ENCODE data around the gene MAPKAPK2.

Gene MAPKAPK2

DNA sequence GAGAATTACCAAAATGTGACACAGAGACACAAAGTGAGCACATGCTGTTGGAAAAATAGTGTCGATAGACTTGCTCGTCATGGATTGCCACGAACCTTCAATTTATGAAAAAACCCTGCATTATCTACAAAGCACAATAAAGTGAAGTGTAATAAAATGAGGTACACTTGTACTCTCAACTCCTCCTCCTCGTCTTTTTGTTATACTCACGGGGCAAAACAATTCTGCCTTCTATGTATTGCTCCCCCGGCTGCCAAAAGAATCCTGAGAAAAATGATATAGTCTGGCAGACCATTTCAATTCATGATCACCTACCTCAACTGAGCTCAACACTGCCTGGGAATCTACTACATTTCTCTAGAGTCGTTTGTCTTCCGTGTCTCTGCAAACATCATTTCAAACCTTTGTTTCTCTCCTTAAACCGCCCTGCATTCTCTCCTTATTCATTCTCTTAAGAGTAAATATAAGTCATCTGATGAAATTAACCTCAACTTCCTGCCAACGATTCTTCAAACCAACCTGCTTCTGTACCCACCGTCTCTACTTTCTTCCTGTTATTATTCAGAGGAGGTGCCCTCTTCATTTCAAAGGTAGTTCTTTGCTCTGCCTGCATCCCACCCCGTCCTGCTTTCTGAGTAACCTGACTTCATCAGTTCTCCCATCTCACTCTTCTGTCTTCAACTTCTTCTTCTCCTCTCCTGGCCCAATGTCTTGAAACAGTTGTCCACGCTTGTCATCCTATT, 73.0 kb downstream of the MAPKAPK2 start:
- Histone ChIP-seq H3K4me3 (ENCODE audit: low read depth, low read length) (no peak overlapping the region), H3K27ac (ENCODE audit: extremely low read depth, low read depth, low read length) (no peak overlapping the region), H3K36me3 (ENCODE audit: control insufficient read depth in 2 of 2, insufficient read depth in 1 of 2, low read length in 2 of 2) (no peaks in the 10 kb centered on the region), H3K4me1 (ENCODE audit: control insufficient read depth, insufficient read depth, low read length) (no peaks in the 10 kb centered on the region), H3K9me3 (ENCODE audit: control insufficient read depth, insufficient read depth, low read depth, low read length) (no peaks in the 10 kb centered on the region)
- no peak for TF ChIP-seq ZNF155 (tag by site-specific recombination; IDR thresholded peaks at IDR 0.05)
- TF ChIP-seq, protein P1, sequence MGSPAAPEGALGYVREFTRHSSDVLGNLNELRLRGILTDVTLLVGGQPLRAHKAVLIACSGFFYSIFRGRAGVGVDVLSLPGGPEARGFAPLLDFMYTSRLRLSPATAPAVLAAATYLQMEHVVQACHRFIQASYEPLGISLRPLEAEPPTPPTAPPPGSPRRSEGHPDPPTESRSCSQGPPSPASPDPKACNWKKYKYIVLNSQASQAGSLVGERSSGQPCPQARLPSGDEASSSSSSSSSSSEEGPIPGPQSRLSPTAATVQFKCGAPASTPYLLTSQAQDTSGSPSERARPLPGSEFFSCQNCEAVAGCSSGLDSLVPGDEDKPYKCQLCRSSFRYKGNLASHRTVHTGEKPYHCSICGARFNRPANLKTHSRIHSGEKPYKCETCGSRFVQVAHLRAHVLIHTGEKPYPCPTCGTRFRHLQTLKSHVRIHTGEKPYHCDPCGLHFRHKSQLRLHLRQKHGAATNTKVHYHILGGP (tag by site-specific recombination; IDR thresholded peaks at IDR 0.05): no peak
- TF ChIP-seq, protein P2, sequence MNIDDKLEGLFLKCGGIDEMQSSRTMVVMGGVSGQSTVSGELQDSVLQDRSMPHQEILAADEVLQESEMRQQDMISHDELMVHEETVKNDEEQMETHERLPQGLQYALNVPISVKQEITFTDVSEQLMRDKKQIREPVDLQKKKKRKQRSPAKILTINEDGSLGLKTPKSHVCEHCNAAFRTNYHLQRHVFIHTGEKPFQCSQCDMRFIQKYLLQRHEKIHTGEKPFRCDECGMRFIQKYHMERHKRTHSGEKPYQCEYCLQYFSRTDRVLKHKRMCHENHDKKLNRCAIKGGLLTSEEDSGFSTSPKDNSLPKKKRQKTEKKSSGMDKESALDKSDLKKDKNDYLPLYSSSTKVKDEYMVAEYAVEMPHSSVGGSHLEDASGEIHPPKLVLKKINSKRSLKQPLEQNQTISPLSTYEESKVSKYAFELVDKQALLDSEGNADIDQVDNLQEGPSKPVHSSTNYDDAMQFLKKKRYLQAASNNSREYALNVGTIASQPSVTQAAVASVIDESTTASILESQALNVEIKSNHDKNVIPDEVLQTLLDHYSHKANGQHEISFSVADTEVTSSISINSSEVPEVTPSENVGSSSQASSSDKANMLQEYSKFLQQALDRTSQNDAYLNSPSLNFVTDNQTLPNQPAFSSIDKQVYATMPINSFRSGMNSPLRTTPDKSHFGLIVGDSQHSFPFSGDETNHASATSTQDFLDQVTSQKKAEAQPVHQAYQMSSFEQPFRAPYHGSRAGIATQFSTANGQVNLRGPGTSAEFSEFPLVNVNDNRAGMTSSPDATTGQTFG (tag by site-specific recombination; IDR thresholded peaks at IDR 0.05; ENCODE audit: borderline replicate concordance): no peak
- CTCF ChIA-PET: interaction anchor here (1.2 kb wide), 1 partner anchor 155 kb away, joined by 3 read pairs; no protein-coding TSS in a partner anchor
- POLR2A ChIA-PET: no interaction called here

DNA sequence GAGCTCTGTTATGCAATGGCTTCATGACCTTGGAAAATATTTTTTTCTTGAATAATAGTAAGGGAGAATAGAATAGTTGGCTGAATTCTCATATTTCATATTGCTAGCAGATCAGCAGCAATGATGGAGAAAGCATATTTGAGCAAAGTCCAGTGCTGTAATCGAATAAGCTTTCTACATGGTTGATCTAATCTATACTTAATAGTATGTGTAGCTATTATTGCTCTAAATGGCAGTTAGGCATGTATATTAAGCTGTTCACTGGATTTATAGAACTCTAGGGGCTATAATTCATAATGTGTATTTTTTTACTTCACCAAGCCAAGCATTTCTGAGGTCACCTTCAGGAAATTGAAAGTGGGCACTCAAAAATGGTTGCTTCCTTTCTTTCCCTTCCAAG, 75.9 kb downstream of the MAPKAPK2 start:
- ChIA-PET POLR2A (no interaction called here), CTCF (interaction anchor here (0.6 to 2.7 kb wide), 7 partner anchors 25 to 255 kb away, joined by 3 to 10 read pairs (median 5); partner anchors contain the start of gene IL20)
- H3K4me1 ChIP-seq (ENCODE audit: control insufficient read depth, insufficient read depth, low read length): no peaks in the 10 kb centered on the region
- no peak for TF ChIP-seq ZNF138 (tag by site-specific recombination; IDR thresholded peaks at IDR 0.05; ENCODE audit: borderline replicate concordance)
- TF ChIP-seq, protein P2 (tag by site-specific recombination; IDR thresholded peaks at IDR 0.05; ENCODE audit: borderline replicate concordance): no peak
- TF ChIP-seq ZNF624 (tag by site-specific recombination; IDR thresholded peaks at IDR 0.05): no peak
- TF ChIP-seq MYNN (tag by site-specific recombination; IDR thresholded peaks at IDR 0.05; ENCODE audit: borderline replicate concordance): no peak
- no peak for TF ChIP-seq ZNF239 (tag by site-specific recombination; IDR thresholded peaks at IDR 0.05)
- TF ChIP-seq, protein P3, sequence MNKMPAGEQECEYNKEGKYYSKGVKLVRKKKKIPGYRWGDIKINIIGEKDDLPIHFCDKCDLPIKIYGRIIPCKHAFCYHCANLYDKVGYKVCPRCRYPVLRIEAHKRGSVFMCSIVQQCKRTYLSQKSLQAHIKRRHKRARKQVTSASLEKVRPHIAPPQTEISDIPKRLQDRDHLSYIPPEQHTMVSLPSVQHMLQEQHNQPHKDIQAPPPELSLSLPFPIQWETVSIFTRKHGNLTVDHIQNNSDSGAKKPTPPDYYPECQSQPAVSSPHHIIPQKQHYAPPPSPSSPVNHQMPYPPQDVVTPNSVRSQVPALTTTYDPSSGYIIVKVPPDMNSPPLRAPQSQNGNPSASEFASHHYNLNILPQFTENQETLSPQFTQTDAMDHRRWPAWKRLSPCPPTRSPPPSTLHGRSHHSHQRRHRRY (tag by site-specific recombination; IDR thresholded peaks at IDR 0.05): no peak
- no peak for TF ChIP-seq ZNF10 (tag by site-specific recombination; IDR thresholded peaks at IDR 0.05)
- TF ChIP-seq ZNF660 (tag by site-specific recombination; IDR thresholded peaks at IDR 0.05): no peak
- no peak for TF ChIP-seq ZNF174 (tag by site-specific recombination; IDR thresholded peaks at IDR 0.05)
- TF ChIP-seq, protein P4, sequence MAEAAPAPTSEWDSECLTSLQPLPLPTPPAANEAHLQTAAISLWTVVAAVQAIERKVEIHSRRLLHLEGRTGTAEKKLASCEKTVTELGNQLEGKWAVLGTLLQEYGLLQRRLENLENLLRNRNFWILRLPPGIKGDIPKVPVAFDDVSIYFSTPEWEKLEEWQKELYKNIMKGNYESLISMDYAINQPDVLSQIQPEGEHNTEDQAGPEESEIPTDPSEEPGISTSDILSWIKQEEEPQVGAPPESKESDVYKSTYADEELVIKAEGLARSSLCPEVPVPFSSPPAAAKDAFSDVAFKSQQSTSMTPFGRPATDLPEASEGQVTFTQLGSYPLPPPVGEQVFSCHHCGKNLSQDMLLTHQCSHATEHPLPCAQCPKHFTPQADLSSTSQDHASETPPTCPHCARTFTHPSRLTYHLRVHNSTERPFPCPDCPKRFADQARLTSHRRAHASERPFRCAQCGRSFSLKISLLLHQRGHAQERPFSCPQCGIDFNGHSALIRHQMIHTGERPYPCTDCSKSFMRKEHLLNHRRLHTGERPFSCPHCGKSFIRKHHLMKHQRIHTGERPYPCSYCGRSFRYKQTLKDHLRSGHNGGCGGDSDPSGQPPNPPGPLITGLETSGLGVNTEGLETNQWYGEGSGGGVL (tag by site-specific recombination; IDR thresholded peaks at IDR 0.05): no peak
- TF ChIP-seq, protein P5, sequence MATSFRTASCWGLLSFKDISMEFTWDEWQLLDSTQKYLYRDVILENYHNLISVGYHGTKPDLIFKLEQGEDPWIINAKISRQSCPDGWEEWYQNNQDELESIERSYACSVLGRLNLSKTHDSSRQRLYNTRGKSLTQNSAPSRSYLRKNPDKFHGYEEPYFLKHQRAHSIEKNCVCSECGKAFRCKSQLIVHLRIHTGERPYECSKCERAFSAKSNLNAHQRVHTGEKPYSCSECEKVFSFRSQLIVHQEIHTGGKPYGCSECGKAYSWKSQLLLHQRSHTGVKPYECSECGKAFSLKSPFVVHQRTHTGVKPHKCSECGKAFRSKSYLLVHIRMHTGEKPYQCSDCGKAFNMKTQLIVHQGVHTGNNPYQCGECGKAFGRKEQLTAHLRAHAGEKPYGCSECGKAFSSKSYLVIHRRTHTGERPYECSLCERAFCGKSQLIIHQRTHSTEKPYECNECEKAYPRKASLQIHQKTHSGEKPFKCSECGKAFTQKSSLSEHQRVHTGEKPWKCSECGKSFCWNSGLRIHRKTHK (tag by site-specific recombination; IDR thresholded peaks at IDR 0.05): no peak
- no peak for TF ChIP-seq SP2 (tag by site-specific recombination; IDR thresholded peaks at IDR 0.05)
- TF ChIP-seq ZNF629 (tag by site-specific recombination; IDR thresholded peaks at IDR 0.05): no peak
- TF ChIP-seq, protein P6, sequence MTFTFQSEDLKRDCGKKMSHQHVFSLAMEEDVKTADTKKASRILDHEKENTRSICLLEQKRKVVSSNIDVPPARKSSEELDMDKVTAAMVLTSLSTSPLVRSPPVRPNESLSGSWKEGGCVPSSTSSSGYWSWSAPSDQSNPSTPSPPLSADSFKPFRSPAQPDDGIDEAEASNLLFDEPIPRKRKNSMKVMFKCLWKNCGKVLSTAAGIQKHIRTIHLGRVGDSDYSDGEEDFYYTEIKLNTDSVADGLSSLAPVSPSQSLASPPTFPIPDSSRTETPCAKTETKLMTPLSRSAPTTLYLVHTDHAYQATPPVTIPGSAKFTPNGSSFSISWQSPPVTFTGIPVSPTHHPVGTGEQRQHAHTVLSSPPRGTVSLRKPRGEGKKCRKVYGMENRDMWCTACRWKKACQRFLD (tag by site-specific recombination; IDR thresholded peaks at IDR 0.05): no peak
- H3K27ac ChIP-seq (ENCODE audit: extremely low read depth, low read depth, low read length): no peak overlapping the region
- no peaks in the 10 kb centered on the region for H3K9me3 ChIP-seq (ENCODE audit: control insufficient read depth, insufficient read depth, low read depth, low read length)
- H3K4me3 ChIP-seq (ENCODE audit: low read depth, low read length): no peak overlapping the region
- no peaks in the 10 kb centered on the region for H3K36me3 ChIP-seq (ENCODE audit: control insufficient read depth in 2 of 2, insufficient read depth in 1 of 2, low read length in 2 of 2)

Data from HEK293 (cell line).